GM23248 (cell line): Measurements from ENCODE around the gene DAPK1.

Source experiments
- EZH2 ChIP-seq: fragments of 200-600 bp; sonication (generic); IDR thresholded peaks from 2 replicates; pipeline ENCODE4 v1.6.1; 2018; ENCODE audit warnings: antibody characterized with exemption, mild to moderate bottlenecking; ENCODE audit not compliant: insufficient read depth, poor library complexity, severe bottlenecking
- EZH2phosphoT487 ChIP-seq: fragments of 200-600 bp; sonication (generic); IDR thresholded peaks from 2 replicates; pipeline ENCODE4 v1.6.1; 2018; ENCODE audit warnings: antibody characterized with exemption, moderate library complexity, mild to moderate bottlenecking, low read depth; ENCODE audit not compliant: insufficient read depth

- TF ChIP-seq EZH2phosphoT487: no peak
- no peak for TF ChIP-seq EZH2
Observed at GRCh38 chr9:87611776-87612175, 114.1 kb downstream of the DAPK1 start.
